Calu3 (cell line): ENCODE measurements around the gene SLC25A10. TPM values are rescaled to one million over a fixed set of nuclear protein-coding genes. Genes with fewer than 3 reads are reported as not detected.
"Not testable (repeated sequence)": the region's sequence is repeated elsewhere in the genome, so short reads cannot be mapped to it uniquely, and the experiment has no call there.

Experiments used
- BruUV-seq: library from RNA; stranded (reverse); fragments of 400-500 nt; replicated peaks from 2 replicates; lab custom pipeline; 2021; lab: Mats Ljungman, UMichigan
- CTCF ChIA-PET: fragments of 300-600 bp; sonication (Branson Sonifier 250); formaldehyde crosslinking; loops from one replicate; lab custom pipeline; 2022; ENCODE audit warnings: antibody characterized with exemption; lab: Charles Lee
- DNase-seq: peaks from one replicate; pipeline ENCODE4 v3.0.0; 2022
- H3K27ac Mint-ChIP-seq: one replicate; pipeline ENCODE4 v1.8.0; 2022; ENCODE audit warnings: mixed read lengths; ENCODE audit not compliant: unreplicated experiment
- H3K27me3 Mint-ChIP-seq: one replicate; pipeline ENCODE4 v1.8.0; 2022; ENCODE audit warnings: mixed read lengths; ENCODE audit not compliant: unreplicated experiment
- H3K36me3 Mint-ChIP-seq: one replicate; pipeline ENCODE4 v1.8.0; 2022; ENCODE audit warnings: mild to moderate bottlenecking, moderate library complexity, mixed read lengths; ENCODE audit not compliant: insufficient read depth, unreplicated experiment
- H3K4me1 Mint-ChIP-seq: one replicate; pipeline ENCODE4 v1.8.0; 2022; ENCODE audit warnings: mild to moderate bottlenecking, low read depth, mixed read lengths; ENCODE audit not compliant: unreplicated experiment
- H3K4me3 Mint-ChIP-seq: one replicate; pipeline ENCODE4 v1.8.0; 2022; ENCODE audit warnings: mild to moderate bottlenecking, low read depth, moderate library complexity, mixed read lengths; ENCODE audit not compliant: unreplicated experiment
- H3K9me3 Mint-ChIP-seq: one replicate; pipeline ENCODE4 v1.8.0; 2022; ENCODE audit warnings: low read depth, mixed read lengths; ENCODE audit not compliant: unreplicated experiment
- CTCF ChIP-seq: fragments of 200-600 bp; IDR thresholded peaks from one replicate; pipeline ENCODE4 v1.8.0; 2022; ENCODE audit warnings: antibody characterized with exemption; ENCODE audit not compliant: unreplicated experiment
- intact Hi-C: fragments of 100-400 bp; cut with micrococcal nuclease; formaldehyde crosslinking; loops from one replicate; pipeline ENCODE4 v1.10.0; 2022; ENCODE audit not compliant: unreplicated experiment
- total RNA-seq: library from RNA; stranded (reverse); gene quantifications from 2 replicates; pipeline ENCODE4 v1.2.3, GENCODE V29; 2022

Gene SLC25A10
- total RNA-seq, 1 experiment from 2014 or later, result 72.3 TPM

- BruUV-seq, result no TSS peak
- H3K4me1 Mint-ChIP-seq, result peaks cover 7% of the 10 kb centered on the region
- peaks cover 65% of the 10 kb centered on the region for H3K36me3 Mint-ChIP-seq
- DNase-seq, result no peak
- no peak for TF ChIP-seq CTCF
- no peaks in the 10 kb centered on the region for H3K27me3 Mint-ChIP-seq
- no peak overlapping the region for H3K4me3 Mint-ChIP-seq
- no peak overlapping the region for H3K27ac Mint-ChIP-seq
- intact Hi-C loops, result no loop called here
- CTCF ChIA-PET, result no interaction called here
- no peaks in the 10 kb centered on the region for H3K9me3 Mint-ChIP-seq
These were observed 38.4 kb upstream of the SLC25A10 start for GRCh38 chr17:81673561-81674258.

- CTCF ChIA-PET, H3K4me1 Mint-ChIP-seq, H3K4me3 Mint-ChIP-seq, intact Hi-C loops, H3K27ac Mint-ChIP-seq, H3K27me3 Mint-ChIP-seq, BruUV-seq, H3K9me3 Mint-ChIP-seq: not testable (repeated sequence)
- peak; percentile 55 for TF ChIP-seq CTCF
- peak; percentile 32 for DNase-seq
- peaks cover 63% of the 10 kb centered on the region for H3K36me3 Mint-ChIP-seq
These were observed 36.4 kb upstream of the SLC25A10 start for GRCh38 chr17:81675515-81676221.

- TF ChIP-seq CTCF, result no peak
- Mint-ChIP-seq H3K36me3 (peaks cover 61% of the 10 kb centered on the region), H3K4me3 (no peak overlapping the region), H3K27ac (no peak overlapping the region), H3K9me3 (no peaks in the 10 kb centered on the region), H3K4me1 (peaks cover 12% of the 10 kb centered on the region), H3K27me3 (no peaks in the 10 kb centered on the region)
- CTCF ChIA-PET, result no interaction called here
- DNase-seq, result no peak
- intact Hi-C loops, result no loop called here
- BruUV-seq, result no TSS peak
These were observed 35.2 kb upstream of the SLC25A10 start for GRCh38 chr17:81676906-81677305.

GRCh38 chr17:81680150-81680549 is 31.9 kb upstream of the SLC25A10 start:
- Mint-ChIP-seq H3K27ac (no peak overlapping the region), H3K9me3 (no peaks in the 10 kb centered on the region), H3K27me3 (no peaks in the 10 kb centered on the region), H3K4me3 (no peak overlapping the region), H3K4me1 (peaks cover 19% of the 10 kb centered on the region), H3K36me3 (peaks cover 58% of the 10 kb centered on the region)
- CTCF ChIA-PET, result no interaction called here
- TF ChIP-seq CTCF, result no peak
- intact Hi-C loops, result no loop called here
- DNase-seq, result no peak
- no TSS peak for BruUV-seq
